Right atrium auricular region (tissue), 2 donors: ENCODE results near the gene PARP6. TPM values are rescaled to one million over a fixed set of nuclear protein-coding genes. Genes with fewer than 3 reads are reported as not detected.

ENCODE experiments used
- DNase-seq: peaks from one replicate; pipeline ENCODE4 v3.0.0-alpha.2; 2019; ENCODE audit warnings: low spot score
- H3K27ac ChIP-seq, 2 donors: fragments of 200-600 bp; sonication (generic); 1 replicate in 1 of 2; 2 replicates in 1 of 2; pipeline ENCODE4 v1.5.1; 2016 to 2019
- H3K27me3 ChIP-seq, 2 donors: fragments of 200-600 bp; sonication (generic); one replicate each; pipeline versions ENCODE4 v1.5.1 to v1.6.0; 2017 to 2019
- H3K36me3 ChIP-seq: fragments of 200-600 bp; sonication (generic); one replicate; pipeline ENCODE4 v1.5.1; 2016
- H3K4me1 ChIP-seq, 2 donors: fragments of 200-600 bp; sonication (generic); one replicate each; pipeline versions ENCODE4 v1.5.1 to v1.6.0; 2017 to 2019
- H3K4me3 ChIP-seq, 2 donors: fragments of 200-600 bp; sonication (generic); 1 replicate in 1 of 2; 2 replicates in 1 of 2; pipeline ENCODE4 v1.5.1; 2017 to 2019; ENCODE audit warnings: mild to moderate bottlenecking in 1 of 2, moderate library complexity in 1 of 2
- H3K9me3 ChIP-seq, 2 donors: fragments of 200-600 bp; sonication (generic); one replicate each; pipeline ENCODE4 v1.5.1; 2019
- CTCF ChIP-seq, 2 donors: fragments of 200-600 bp; sonication (generic); IDR thresholded peaks; one replicate each; pipeline ENCODE4 v1.5.1; 2019; ENCODE audit warnings: antibody characterized with exemption in 2 of 2
- total RNA-seq, 2 donors: library from RNA; depleted of rRNA; stranded (reverse); fragments of >200 nt; gene quantifications; one replicate each; pipeline ENCODE4 v1.1.0, GENCODE V29; 2016

The PARP6 gene
- total RNA-seq, 2 donors from 2014 or later, result 29.9 to 44.1 TPM

- Histone ChIP-seq H3K9me3 (no peaks in the 10 kb centered on the region), H3K36me3 (no peaks in the 10 kb centered on the region), H3K27me3 (no peaks in the 10 kb centered on the region), H3K27ac (no peak overlapping the region), H3K4me1 (no peaks in the 10 kb centered on the region), H3K4me3 (no peak overlapping the region)
- DNase-seq, result no peak
- TF ChIP-seq CTCF (IDR thresholded peaks at IDR 0.05), result no peak
These were observed 41.5 kb upstream of the PARP6 start for GRCh38 chr15:72313881-72314280.

GRCh38 chr15:72313448-72313840, 41.1 kb upstream of the PARP6 start:
- H3K27me3 ChIP-seq, result no peaks in the 10 kb centered on the region
- no peaks in the 10 kb centered on the region for H3K4me1 ChIP-seq
- no peak for TF ChIP-seq CTCF (IDR thresholded peaks at IDR 0.05)
- H3K36me3 ChIP-seq, result no peaks in the 10 kb centered on the region
- no peaks in the 10 kb centered on the region for H3K9me3 ChIP-seq
- no peak overlapping the region for H3K27ac ChIP-seq
- no peak for DNase-seq
- H3K4me3 ChIP-seq, result no peak overlapping the region

- Histone ChIP-seq H3K4me1 (no peaks in the 10 kb centered on the region), H3K36me3 (no peaks in the 10 kb centered on the region), H3K27me3 (no peaks in the 10 kb centered on the region), H3K4me3 (no peak overlapping the region), H3K9me3 (no peaks in the 10 kb centered on the region), H3K27ac (no peak overlapping the region)
- DNase-seq, result peak; percentile 65
- TF ChIP-seq CTCF (IDR thresholded peaks at IDR 0.05), result peak; percentile 52 to 77
These were observed 40.5 kb upstream of the PARP6 start for GRCh38 chr15:72312605-72313447.

- H3K27me3 ChIP-seq, result no peaks in the 10 kb centered on the region
- TF ChIP-seq CTCF (IDR thresholded peaks at IDR 0.05), result no peak
- H3K27ac ChIP-seq, result no peak overlapping the region
- H3K4me1 ChIP-seq, result no peaks in the 10 kb centered on the region
- no peaks in the 10 kb centered on the region for H3K9me3 ChIP-seq
- no peak overlapping the region for H3K4me3 ChIP-seq
- no peaks in the 10 kb centered on the region for H3K36me3 ChIP-seq
- DNase-seq, result no peak
These were observed 34.7 kb upstream of the PARP6 start for GRCh38 chr15:72307026-72307425.

GRCh38 chr15:72306211-72306785, 33.9 kb upstream of the PARP6 start:
- Histone ChIP-seq H3K36me3 (no peaks in the 10 kb centered on the region), H3K27me3 (no peaks in the 10 kb centered on the region), H3K4me3 (no peak overlapping the region), H3K27ac (no peak overlapping the region), H3K9me3 (no peaks in the 10 kb centered on the region), H3K4me1 (no peaks in the 10 kb centered on the region)
- DNase-seq, result no peak
- TF ChIP-seq CTCF (IDR thresholded peaks at IDR 0.05), result no peak
